AG08396 (cell line): Measurements from ENCODE around the gene TMEM89.

ENCODE experiments used
- DNase-seq: peaks from one replicate; pipeline ENCODE4 v3.0.0; 2012; ENCODE audit warnings: low spot score, mixed read lengths

Gene TMEM89

DNA sequence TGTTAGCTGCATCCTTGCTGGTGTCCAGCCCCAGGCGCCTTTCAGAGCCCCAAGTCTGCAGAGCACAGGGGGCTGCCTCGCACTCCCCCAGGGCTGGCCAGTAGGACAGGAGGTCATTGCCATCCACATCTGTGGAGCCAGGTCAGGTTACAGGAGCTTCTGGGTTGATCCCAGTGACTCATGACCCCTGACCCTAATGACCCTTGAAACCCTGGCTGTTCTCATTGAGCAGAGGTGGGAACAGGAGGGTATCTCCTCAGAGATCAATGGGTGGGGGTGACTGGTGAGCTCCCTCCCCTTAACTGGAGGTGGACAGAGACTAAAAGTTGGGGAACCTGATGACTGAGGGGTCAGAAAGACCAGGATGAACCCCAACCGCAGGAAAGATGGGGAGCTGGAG, 19.8 kb upstream of the TMEM89 start:
- DNase-seq, result no peak

DNA sequence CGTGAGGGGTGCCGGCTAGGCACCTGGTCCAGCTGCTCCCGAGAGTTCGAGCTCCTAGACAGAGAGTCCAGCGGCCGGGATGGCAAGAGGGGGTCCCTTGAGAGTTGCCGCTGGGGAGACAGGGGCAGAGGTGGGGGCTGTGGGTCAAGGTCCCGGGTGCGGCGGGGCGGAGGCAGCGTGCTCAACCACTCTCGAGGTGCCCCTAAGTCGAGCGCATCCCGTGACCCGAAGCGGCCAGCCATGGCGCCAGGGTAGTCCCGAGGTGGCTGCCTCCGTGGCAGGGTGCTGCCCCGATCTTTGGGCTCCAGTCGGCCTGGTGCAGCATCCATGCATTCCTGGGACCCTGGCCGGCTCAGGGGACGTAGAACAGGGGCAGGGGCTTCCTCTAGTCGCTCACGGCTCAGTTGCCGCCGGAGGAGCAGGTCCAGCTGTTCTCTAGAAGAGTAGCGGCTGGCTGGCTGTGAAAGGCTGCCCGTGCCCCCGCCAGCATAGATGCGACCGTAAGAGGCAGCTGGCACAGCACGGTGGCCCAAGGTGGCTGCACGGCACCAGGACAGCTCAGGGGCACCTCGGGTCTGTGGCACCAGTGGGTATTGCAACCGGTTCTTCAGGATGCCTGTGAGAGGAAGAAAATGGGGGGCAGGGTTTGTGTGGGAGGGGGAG, 18.5 kb upstream of the TMEM89 start:
- DNase-seq, result no peak

DNA sequence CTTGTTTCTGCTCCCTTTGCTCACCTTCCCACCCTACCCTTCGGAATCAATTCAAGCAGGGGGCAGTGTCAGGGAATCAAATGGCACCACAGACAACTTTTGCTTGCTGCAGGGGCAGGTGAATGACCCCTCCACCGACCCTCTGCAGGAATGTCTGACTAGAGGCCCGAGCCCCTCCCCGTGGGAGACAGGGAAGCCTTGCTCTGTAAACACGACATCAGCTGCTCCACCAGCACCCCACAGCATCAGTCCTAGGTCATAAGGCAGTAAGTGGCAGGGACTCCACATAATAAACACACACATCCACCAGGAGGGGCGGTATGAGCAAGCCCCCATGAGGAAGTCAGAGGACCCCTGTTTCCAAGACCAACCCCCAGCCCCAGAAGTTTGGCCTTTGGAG, 15.7 kb upstream of the TMEM89 start:
- no peak for DNase-seq

DNA sequence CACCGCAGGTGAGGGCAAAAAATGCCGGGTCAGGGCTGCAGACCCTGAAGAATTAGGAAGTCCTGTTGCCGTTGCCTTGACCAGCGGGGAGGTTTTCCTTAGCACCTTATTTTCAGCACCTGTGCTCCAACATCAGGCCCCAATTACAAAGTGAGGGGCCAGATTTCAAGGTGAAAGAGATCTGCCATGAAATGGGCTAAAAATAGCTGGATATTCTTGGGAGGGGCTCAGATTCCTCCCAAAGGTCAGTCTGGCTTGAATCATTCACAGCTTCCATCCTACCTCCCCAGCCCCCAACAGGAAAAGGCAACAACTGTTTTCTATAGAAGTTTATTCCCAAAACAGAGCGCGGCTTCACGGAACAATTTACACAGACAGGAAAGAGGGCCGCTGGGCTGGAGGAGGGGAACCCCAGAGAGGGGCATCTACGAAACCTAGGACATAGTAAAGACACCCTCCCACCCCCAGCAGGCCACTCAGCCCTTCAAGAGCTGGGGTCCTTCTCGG, 14.6 kb upstream of the TMEM89 start:
- DNase-seq, result no peak

DNA sequence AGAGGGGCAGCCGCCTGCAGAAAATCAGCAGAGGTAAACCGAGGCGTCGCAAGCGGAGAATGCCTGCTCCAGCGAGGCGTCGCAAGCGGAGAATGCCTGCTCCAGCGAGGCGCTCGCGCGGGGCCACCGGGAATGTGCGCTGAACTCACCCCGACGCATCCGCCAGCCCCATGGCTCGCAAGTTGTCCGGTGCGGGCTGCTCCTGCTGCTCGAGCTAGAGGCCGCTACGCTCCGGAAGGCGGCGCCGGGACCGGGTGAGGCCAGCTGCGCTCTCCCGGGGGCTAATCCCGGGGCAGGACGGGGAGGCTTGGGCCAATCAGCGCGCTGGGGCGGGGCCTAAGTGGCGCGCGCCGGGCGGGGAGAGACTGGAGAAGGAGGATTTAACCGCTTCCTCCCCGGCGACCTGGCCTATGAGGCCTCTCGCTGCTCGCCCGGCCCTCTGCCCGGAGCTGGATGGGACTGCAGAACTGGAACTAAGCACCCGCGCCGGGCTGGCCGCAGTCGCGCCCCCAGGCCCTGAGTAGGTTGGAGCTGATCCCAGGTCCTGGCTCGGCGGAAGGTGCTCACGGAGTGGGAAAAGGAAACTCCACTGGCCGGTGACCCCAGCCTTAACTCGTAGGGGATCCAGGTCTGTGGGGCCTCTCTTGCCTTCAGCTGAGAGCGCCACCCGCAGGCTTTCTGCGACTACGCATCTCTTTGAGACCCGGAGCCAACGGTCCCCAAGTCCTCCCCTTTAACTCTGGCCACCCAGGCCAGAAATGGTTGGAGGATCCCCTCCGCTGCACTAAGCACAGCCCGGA, 13.9 kb upstream of the TMEM89 start, which contains the start of gene SLC26A6:
TSS of gene SLC26A6 (minus strand) at position 240 of the 800 bp plus-strand sequence. CDS start at position 172, 68 bp downstream.
- peak; percentile 100 for DNase-seq

DNA sequence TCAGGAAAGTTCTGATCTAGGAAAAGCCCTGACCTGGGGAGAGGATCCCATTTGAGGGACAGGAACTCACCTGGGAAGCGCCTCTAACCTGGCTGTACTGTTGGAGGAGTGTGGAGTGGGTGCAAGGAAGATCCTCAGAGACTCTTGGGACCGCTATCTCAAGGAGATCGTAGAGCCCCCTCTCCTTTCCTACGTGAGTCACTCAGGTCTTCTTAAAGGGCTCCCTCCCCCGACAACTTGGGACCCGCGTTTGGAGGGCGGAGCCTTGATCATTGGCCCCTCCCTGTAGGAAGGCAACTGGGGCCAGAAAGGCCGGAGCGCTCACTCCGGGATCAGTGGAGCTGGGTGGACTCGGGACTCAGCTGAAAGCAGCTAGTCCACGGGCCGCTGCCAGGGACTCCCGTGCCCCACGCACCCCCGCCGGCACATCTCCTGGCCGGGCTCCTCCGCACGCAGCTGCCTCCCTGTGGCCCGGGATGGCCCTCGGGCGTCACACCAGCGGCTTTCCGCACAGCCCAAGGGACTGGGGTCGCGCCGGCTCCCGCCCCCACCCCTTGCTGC, 13.2 kb upstream of the TMEM89 start:
- peak; percentile 84 for DNase-seq

DNA sequence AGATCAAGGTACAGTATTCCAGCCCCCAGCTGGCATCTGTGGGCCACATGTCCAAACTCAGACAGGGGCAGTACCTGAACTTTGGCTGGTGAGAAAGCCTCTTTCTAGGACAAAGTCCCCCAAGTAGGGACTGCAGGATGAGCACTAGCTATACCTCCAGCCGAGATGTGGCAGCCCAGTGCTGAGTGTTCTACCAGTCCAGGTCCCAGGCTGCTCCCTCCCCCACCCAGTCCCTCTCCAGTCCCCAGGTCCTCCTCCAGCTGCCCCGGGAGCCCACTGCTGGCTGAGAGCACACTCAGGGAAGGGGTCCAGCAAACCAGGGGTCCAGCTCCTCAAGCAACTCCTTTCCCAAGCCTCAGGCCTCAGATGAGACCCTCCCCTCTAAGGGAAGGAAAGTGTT, 12.2 kb upstream of the TMEM89 start:
- no peak for DNase-seq

DNA sequence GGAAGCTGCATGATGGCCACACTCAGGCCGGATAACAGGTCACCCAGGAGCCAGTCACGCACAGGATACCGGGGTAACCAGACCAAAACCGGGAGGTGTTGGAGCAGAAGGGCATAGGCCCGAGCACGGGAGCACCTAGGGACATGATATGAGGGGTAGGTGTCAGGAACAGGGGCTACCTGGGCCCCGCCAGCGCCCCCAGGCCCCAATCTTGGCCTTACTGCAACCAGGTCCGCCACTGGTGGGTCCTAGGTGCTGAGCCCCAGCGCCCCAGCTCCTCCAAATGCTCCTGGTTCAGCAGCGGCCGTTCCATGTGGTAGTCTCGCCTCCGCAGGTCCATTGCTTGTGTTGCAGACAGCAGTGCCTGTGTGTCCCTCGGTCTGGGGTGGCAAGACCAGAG, 11.7 kb upstream of the TMEM89 start:
- no peak for DNase-seq

DNA sequence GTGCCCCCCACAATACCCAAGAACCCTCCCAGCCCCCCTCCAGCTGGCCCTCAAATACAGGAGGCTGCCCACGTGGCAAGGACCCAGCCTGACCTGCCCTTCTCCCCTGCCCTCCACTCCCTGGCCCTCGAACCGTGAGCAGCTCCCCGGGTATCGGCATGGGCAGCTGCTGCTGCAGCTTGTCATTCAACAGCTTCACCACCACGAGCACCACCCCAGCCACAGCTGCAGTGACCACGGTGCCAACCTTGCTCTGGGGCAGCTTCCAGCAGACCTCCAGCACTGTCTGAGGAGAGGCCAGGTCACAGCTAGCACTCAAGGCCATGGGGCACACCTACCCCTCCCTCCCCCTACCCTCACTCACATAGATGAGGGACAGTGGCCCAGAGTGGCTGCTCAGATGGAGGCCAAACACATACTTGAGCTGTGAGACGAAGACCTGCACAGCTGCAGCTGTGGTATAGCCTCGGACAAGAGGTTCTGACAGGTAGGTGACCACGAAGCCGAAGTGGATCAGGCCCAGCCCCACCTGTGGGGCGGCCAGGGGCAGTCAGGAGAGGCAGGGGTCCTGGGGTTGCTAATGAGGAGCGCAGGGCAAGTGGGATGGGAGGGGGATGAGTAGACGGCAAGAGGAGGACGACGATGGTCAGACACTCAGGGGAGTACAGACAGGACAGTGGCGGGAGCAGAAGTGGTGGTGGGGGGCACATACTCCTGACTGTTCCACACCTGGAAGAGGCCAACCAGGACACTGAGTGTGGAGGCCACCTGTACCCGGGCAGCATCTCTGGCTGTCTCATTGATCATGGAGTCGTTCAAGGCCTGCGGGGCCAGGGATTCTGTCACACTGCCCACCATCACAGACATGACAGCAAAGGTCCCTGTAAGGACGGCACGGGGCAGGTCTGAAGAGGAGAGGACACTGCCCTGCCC, 10.2 kb upstream of the TMEM89 start:
- DNase-seq, result no peak

DNA sequence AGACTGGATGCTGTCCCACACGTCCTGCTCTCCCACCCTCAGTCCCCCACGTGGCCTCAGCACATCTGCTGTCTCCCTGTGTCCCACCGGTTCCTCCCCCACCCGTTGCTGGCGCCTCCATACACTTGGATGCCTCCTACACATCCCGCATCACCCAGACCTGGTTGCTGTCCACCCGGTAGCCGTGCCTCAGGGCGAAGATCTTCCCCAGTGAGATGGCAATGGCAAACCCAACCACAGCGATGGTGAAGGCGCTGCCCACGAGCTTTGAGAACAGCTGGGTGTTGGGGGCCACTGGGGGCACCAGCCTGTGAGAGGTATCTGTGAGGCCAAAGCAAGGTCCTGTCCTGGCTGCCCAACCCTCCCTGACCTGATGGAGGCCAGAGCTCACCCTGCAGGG, 9.3 kb upstream of the TMEM89 start:
- DNase-seq, result no peak

DNA sequence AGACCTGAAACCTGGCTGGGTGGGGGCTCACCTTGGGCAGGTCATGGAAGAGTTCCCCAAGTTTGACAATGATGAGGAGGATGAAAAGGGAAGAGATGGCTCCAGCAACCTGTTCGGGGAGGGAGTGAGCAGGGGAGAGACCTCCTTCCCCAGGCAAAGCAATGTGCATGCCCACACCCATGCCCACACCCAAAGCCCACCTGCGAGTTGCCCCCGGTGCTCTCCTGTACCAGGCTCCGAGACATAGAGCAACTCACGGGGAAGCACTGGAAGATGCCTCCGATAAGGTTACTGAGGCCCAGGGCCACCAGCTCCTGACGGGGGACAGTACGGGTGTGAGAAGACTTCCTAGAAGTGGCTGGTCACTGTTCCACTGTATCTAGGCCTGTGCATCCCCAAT, 8.8 kb upstream of the TMEM89 start:
- no peak for DNase-seq

DNA sequence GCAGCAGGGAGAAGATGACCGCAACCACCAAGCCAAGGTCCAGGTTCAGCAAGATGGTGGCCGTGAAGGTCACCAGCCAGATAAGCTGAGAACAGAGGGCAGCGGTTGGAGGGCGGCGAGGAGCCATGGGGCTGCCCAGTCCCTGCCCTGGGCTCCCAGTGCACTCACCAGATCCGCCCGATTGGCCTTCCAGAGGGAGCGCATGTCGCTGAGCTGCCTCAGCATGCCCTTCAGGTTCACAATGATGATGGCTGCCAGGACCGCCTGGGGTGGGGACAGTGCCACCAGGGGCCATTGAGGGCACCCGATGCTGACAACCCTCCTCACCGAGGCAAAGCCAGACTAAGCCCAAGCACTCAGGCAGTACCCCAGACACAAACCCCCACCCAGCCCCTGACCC, 8.3 kb upstream of the TMEM89 start:
- no peak for DNase-seq

DNA sequence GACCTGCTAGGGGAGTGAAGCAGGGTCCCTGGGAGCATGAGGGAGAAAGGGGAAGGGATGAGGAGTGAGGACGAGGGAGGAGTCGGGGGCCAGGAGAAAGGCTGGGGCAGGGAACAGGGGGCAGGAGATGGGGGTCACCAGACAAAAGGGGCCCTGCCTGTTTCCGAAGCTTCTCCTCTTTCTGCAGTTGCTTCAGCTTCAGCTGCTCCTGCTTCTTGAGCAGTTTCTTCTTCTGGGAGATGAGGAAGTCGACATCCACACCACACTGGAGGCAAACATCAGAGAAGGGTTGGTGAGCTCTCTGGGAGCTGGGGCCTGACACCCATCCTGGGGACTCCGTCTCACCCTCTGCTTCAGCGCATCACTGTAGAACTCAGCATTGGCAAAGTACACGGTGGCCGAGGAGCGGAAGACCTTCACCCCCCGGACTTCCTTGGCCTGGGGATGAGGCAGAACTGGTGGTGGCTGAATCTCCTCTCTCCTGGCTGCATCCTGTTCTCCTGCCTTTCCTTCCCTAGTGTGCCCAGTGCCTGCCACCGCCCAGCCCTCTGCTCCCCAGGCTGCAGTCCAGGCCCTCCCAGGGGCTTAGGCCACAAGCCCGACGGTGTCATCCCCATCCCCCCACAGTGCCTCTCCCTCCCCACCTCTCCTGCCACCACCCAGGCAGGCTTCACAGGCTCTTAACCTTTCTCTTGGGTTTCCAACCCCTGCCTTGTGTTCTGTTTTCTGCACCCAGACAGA, 6.9 kb upstream of the TMEM89 start:
- no peak for DNase-seq

DNA sequence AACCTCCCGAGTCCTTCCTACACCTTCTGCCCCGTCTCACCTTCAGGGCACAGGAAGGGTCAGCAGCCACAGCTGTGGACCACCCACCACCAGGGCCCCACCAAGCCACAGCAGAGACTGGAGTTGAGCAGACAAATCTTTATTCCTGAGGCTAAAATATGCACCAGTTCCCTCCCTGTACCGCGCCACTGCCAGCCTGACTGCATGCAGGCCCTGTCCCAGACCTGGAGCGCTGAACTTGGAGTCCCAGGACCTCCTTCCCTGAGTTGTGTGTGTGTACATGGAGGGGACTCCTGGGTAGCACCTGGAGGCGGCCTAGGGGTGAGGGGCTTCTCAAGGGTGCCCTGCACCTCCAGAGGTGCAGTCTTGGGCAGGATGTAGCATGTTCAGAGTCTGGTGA, 4.0 kb upstream of the TMEM89 start:
- no peak for DNase-seq

DNA sequence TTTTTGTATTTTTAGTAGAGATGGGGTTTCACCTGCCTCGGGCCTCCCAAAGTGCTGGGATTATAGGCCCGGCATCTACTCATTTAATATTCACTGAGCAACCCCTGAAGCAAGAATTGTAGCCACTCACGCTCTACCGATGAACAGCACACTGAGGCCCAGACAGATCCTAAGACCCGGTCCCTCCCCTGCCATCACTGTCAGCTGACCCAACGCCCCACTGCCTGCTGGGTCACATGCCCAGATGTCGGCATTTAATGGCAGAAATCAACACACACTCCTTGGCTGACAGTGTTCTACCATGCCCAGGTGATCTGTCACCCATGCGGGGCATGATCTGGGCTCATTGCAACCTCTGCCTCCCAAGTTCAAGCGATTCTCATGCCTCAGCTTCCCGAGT, 3.2 kb upstream of the TMEM89 start:
- no peak for DNase-seq

DNA sequence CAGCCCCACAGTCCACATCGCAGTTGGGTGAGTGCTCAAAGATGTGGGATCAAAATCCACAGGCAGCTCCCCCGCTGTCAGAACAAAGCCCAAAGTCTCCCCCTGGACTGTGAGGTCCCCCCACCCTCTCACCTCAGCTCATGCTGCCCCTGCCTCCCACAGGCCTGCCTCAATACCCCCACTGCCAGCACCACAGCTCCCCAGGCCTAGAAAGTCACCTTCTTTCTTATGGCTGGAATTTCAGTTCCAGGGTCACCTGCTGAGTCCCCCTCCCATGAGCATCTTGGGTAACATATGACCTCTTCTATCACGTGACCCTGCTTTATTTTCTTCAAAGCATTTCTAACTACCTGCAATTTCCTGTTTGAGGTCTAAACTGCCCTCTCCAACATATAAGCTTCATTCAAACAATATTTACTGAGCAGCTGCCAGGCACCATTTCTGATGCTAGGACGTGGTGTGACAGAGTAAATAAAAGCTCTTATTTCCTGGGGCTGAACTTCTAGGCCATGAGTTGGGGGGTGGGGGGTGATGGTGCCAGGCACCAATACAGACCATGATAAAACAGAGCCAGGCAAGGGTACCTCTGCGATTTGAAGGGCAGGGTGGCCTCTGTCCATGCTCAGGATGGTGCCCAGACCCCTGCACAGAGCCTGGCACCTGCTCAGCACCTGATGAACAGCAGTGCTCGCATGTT, 2.4 kb upstream of the TMEM89 start:
- no peak for DNase-seq

DNA sequence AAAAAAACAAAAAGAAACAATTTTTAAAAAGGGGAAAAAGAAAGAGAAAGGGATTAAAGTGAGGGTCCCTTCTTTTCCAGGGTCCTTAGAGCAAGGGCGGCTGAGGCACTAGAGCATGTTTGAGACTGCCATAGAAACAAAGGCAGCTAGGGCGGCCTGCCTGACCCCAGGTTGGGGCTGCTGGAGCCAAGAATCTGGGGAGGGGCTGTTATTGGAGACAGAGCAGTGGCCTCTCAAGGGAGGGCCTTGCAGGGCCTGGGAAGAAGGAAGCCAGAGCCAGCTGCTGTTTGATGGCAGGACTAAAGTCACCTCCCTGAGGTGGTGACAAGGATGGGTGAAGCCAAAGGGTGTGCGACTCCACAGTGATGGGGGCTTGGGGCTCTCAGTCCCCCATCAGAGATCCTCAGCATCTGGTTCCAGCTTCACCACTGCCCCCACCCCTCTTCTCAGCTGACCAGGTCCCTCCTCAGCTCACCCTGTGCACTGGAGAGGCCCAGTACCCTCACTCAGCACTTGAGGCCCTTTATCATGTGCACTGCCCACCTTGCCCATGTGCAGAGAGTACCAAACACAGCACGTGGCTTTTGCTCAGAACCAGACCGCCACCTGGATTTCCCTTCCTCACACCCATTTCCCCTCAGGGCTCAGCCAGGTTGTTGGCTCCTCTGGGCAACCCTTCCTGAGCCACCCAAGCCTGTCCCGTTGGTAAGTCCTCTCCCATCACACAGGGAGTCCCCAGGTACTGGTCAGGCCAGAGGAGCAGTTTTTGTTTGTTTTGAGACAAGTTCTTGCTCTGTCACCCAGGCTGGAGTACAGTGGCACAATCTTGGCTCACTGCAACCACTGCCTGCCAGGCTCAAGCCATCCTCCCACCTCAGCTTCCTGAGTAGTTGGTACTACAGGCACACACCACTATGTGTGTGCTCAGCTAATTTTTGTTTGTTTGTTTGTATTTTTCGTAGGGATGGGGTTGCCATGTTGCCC, 1.7 kb downstream of the TMEM89 start:
- DNase-seq, result no peak

DNA sequence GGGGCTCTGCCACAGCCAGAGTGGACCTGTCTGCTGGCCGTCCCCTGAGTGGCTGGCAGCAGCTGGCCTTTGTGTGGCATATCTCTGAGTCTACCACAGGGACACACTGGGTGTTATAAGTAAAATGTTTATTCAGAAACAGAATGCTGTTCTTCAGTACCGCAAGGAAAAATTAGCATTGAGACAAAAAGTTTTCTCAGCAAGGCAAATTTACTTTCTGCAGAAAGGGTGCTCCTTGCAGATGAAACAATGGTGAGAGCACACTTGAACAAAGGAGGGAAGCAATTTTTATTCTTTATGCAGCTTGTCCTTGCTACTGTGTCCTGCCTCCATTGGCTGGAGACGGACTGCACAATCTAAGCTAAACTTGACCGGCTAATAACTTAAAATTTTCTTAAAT, 4.0 kb downstream of the TMEM89 start:
- DNase-seq, result no peak

DNA sequence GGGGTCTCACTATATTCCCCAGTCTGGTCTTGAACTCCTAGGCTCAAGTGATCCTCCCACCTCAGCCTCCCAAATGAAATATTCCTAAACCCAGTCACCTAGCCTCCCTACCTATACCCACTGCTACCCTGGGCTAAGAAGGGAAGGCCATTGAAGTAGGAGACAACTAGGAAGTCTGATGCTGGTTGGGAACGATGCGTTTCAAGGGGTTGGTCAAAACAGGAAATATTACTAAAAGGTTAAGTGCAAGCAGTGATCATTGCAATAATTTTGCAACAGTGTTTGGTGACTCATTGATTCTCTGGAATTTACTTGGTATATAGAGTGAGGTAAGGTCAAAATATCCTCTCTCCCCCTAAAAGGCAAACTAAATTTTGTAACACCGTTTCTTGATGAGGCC, 7.5 kb downstream of the TMEM89 start:
- peak; percentile 66 for DNase-seq
